GM21423 (cell line): ENCODE data around the gene CENPS.
"Not testable (repeated sequence)": the region's sequence is repeated elsewhere in the genome, so short reads cannot be mapped to it uniquely, and the experiment has no call there.

Source experiments
- ATAC-seq: cut with Tn5 transposase; IDR thresholded peaks from one replicate; pipeline ENCODE4 v1.9.1; 2021; ENCODE audit warnings: mild to moderate bottlenecking, moderate library complexity; ENCODE audit not compliant: unreplicated experiment

The CENPS gene

GRCh38 chr1:10430216-10431069 lies at the start of gene CENPS:
Gene CENPS, plus strand, starts transcription at chr1:10430433. Its CDS starts 85 bp downstream, at chr1:10430518.
- ATAC-seq, result peak; percentile 77

GRCh38 chr1:10380594-10381275 lies 49.5 kb upstream of the CENPS start:
- no peak for ATAC-seq

GRCh38 chr1:10383630-10384029 lies 46.6 kb upstream of the CENPS start:
- no peak for ATAC-seq

GRCh38 chr1:10384219-10384618 lies 46.0 kb upstream of the CENPS start:
- ATAC-seq, result no peak

GRCh38 chr1:10386761-10387676 lies 43.2 kb upstream of the CENPS start:
- ATAC-seq, result no peak

GRCh38 chr1:10387677-10388386 lies 42.4 kb upstream of the CENPS start:
- no peak for ATAC-seq

- ATAC-seq, result no peak
Observed at GRCh38 chr1:10388387-10388715, 41.9 kb upstream of the CENPS start.

GRCh38 chr1:10389271-10389973 lies 40.8 kb upstream of the CENPS start:
- no peak for ATAC-seq

GRCh38 chr1:10396870-10397269 lies 33.4 kb upstream of the CENPS start:
- no peak for ATAC-seq

- ATAC-seq, result no peak
Observed at GRCh38 chr1:10398278-10398733, 31.9 kb upstream of the CENPS start.

GRCh38 chr1:10398734-10399443 lies 31.3 kb upstream of the CENPS start, which contains the start of gene PGD:
Gene PGD, plus strand, starts transcription at chr1:10399064. Its CDS starts 54 bp downstream, at chr1:10399118.
- peak; percentile 94 for ATAC-seq

- ATAC-seq, result no peak
Observed at GRCh38 chr1:10399444-10399941, 30.7 kb upstream of the CENPS start.

GRCh38 chr1:10400013-10400412 lies 30.2 kb upstream of the CENPS start:
- no peak for ATAC-seq

GRCh38 chr1:10401281-10401680 lies 29.0 kb upstream of the CENPS start:
- ATAC-seq, result no peak

- ATAC-seq, result no peak
Observed at GRCh38 chr1:10402729-10403274, 27.4 kb upstream of the CENPS start.

- ATAC-seq, result no peak
Observed at GRCh38 chr1:10407201-10407600, 23.0 kb upstream of the CENPS start.

- no peak for ATAC-seq
Observed at GRCh38 chr1:10415211-10415930, 14.9 kb upstream of the CENPS start.

- ATAC-seq, result not testable (repeated sequence)
Observed at GRCh38 chr1:10415967-10416366, 14.3 kb upstream of the CENPS start.
